NCI-H1092 (cell line): ENCODE results near the gene IL5.
"Not testable (repeated sequence)": the region's sequence is repeated elsewhere in the genome, so short reads cannot be mapped to it uniquely, and the experiment has no call there.

Experiments
- DNase-seq: peaks from one replicate; lab custom pipeline; 2025; lab: John Stamatoyannopoulos, UW

The IL5 gene

DNA sequence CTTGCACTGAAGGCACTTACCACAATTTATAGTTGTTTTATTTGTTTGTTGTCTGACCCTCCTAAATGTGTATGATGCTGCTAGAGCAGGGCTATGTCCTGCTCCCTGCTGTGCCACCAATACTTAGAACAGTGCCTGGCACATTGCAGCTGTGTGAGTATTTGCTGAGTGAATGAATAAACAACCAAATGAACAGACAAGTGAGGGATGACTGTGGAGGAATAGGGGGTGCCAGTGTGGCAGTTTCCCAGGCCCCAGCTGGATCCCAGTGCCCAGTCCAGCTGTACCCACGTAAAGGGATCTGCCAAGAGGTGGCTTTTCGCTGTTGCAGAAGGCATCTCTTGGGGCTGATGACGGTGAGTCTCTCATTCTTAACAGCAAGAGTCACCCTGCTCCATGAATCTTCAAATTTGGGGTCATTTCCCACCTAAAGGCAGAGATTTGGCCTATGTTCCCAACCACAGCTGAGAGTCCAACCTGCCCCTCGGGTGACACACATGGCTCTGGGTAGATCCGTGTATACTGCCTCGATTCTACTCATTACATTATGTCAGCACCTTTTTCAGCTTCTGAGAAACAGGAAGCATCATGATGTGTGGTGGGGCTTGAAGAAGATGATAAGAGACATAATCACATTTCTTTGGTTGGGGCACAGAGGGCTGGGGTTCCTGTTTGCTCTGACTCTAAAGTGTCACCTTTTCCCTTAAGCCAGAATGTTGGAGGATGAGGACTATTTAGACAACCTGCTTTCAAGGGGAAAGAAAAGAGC lies 14.3 kb downstream of the IL5 start:
- DNase-seq: no peak

DNA sequence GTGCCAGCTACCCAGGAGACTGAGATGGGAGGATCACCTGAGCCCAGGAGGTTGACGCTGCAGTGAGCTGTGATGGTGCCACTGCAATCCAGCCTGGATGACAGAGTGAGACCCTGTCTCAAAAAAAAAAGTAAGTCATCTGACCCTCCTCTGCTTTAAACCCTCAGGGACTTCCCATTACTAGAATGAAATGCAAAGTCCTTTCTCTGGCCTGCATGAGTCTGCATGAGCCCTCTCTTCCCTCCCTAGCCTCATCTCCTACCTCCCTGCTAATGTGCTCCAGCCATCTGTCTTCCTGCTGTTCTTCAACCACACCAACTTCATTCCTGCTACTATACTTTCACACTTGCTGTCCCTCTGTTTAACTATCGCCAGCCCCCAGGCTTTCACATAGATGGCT lies 15.3 kb downstream of the IL5 start:
- DNase-seq: no peak

DNA sequence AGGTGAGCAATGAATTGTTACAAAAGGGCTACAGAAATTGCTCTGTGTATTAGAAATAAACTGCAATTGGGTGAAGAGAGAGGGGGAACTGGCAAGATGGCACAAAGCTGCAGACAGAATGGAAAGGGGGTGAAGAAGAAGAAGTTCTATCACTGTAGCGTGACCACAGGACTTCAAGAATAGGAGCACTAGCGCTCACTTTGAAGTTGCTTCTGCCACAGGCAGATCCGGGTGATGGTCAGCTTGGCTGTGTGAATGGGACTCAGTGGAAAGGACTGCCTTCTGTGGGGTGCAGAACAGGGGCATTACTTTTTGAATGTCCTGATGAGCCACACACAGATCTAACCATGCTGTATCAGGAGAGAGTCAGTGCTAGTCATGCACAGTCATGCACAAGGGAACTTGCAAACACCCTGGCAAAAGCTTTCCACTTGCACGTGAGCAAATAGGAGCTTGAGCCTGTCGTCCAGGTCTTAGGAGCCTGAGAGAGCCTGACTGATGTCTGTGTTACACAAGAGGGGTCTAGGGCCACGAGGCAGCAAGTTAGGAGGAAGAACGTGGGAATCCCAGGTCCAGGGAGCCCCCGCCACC lies 16.3 kb downstream of the IL5 start:
- no peak for DNase-seq

DNA sequence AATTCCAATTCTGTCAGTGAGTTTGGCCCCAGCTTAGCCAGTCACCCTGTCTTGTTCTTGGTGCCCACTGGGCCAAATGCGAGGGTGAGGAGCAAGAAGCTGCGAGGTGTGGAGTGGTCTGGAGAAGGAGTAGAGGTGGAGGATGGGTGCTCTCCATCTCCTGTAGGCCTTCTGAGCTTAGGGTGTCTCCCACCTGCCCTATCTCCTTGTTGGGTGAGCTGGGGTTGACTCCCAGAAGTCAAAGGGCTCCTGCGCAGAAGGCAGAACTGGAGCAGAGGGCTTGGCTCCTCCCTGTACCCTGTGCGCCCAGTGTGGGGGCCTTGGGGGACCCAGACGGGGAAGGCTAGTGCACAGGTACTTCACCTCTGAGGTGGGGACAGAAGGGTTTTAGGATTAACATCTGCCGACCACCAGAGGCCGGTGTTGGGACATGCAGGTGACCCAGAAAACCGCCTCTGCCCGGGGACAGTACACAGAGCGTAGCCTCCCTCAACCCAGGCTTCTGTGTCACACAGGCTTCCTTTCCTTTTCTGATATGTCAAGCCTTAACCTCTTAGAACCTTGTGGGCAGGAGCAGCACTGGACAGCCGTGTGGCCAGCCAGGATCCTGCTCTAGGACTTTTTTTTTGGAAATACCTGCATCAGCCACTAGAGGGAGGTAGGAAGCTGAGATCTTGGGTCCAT lies 16.9 kb downstream of the IL5 start:
- DNase-seq: peak; percentile 4

DNA sequence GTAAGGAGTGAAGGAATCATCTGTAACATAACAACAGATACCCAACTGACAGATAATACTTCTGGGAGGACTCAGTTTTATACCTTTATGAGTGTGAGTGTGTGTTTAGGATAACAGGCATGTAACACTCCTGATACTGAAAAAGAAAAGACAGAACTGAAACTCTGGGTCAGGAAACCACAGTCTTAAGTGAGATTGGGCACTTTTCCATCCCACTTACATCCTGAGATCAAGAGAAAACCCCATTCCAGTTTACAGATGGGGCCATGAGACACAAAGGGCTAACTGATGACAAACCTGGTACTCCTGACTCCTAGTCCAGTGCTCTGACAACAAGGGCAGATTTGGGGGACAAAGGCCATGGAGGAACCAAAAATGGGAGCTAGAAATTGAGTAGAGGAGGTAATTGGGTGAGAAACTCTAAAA lies 18.0 kb downstream of the IL5 start:
- DNase-seq: no peak

DNA sequence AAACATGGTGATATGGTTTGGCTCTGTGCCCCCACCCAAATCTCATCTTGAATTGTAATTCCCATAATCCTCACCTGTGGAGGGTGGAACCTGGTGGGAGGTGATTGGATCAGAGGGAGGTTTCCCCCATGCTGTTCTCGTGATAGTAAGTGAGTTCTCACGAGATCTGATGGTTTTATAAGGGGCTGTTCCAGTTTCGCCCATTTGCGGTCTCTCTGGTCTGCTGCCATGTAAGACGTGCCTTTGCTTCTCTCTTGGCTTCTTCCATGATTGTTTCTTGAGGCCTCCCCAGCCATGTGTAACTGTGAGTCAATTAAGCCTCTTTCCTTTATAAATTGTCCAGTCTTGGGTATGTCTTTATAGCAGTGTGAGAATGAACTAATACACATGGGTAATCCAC lies 18.4 kb downstream of the IL5 start:
- not testable (repeated sequence) for DNase-seq

DNA sequence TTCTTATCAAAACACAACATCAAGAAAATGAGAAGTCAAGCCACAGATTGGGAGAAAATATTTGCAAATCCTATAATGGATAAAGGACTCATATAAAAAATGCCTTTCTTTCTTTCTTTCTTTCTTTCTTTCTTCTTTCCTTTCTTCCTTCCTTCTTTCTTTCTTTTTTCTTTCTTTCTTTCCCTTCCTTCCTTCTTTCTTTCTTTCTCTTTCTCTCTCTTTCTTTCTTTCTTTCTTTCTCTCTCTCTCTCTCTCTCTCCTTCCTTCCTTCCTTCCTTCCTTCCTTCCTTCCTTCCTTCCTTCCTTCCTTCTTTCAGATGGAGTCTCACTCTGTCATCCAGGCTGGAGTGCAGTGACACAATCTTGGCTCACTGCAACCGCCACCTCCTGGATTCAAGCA lies 21.3 kb downstream of the IL5 start:
- not testable (repeated sequence) for DNase-seq

DNA sequence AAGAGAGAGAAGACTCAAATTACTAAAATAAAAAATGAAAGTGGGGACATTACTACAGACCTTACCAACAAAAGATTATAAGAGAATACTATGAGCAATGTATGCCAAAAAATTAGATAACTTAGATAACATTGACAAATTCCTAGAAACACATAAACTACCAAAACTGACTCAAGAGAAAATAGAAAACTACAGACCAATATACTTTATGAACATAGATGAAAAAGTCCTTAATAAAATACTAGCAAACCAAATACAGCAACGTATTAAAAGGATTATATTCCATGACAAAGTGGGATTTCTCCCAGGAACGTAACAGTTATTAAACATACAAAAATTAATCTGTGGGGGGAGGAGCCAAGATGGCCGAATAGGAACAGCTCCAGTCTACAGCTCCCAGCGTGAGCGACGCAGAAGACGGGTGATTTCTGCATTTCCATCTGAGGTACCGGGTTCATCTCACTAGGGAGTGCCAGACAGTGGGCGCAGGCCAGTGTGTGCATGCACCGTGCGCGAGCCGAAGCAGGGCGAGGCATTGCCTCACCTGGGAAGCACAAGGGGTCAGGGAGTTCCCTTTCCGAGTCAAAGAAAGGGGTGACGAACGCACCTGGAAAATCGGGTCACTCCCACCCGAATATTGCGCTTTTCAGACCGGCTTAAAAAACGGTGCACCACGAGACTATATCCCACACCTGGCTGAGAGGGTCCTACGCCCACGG lies 29.5 kb downstream of the IL5 start:
- not testable (repeated sequence) for DNase-seq

DNA sequence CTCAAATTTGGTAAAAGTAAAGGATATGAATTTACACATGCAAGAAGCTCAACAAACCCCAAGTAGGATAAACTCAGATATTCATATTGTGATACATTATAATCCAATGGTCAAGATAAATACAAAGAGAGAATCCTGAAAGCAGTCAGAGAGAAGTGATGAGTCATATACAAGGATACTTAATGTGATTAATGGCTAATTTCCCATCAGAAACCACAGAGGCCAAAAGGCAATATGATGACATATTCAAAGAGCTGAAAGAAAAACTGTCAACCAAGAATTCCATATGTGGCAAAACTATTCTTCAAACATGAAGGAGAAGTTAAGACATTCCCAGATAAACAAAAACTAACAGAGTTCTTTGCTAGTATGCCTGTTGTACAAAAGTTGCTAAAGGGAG lies 33.2 kb downstream of the IL5 start:
- no peak for DNase-seq

DNA sequence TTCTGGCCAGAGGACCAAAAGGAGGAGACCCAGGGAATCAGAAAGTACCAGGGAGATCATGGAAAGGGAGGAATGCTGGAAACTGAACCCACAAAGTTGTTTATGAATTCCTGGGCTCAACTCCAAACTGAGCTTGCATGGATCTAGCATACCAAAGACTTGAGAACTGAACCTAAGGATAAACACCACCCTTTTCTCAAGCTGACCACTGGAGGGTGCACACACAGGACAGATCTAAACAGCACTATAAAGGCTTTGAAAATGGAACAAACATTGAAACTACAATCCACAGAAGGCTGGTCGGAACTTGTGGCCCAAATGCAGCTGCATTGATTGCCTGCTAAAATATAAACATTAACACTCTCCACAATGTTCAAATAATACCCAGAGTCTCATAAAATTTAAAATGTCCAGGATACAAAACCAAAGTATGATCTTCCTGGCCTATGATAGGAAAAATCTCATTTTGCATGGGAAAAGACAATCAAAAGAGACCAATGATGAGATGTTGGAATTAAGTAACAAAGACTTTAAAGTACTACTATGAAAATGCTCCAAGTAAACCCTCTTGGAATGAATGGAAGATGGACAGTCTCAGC lies 37.1 kb downstream of the IL5 start:
- no peak for DNase-seq

DNA sequence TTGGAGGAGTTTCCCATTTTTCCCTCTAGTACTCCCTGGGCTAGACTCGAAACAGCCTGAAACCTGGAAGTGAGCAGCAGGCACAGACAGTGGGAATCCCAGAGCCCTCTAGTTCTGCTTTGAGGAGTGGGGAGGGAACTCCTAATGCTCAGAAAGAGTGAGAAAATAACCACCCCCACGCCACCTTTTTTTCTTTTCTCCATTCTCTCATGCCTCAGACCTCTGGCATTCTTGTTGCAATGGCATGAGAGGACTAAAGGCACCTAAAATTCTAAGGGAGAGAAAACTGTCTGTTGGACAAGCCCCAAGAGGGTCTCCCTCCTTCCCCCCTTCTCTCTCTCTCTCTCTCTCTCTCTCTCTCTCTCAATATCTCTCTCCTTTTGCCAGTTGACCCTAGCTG lies 37.7 kb downstream of the IL5 start:
- DNase-seq: no peak

DNA sequence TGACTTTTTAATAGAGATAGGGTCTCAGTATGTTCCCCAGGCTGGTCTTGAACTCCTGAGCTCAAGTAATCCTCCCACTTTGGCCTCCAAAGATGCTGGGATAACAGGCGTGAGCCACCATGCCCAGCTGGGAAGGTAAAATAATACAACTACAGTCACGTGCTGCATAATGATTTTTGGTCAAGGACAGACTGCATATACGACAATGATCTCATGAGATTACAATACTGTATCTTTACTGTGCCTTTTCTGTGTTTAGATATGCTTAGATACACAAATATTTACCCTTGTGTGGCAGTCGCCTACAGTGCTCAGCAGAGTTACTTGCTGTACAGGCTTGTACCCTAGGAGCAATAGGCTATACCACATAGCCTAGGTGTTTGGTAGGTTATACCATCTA lies 38.6 kb downstream of the IL5 start:
- no peak for DNase-seq

DNA sequence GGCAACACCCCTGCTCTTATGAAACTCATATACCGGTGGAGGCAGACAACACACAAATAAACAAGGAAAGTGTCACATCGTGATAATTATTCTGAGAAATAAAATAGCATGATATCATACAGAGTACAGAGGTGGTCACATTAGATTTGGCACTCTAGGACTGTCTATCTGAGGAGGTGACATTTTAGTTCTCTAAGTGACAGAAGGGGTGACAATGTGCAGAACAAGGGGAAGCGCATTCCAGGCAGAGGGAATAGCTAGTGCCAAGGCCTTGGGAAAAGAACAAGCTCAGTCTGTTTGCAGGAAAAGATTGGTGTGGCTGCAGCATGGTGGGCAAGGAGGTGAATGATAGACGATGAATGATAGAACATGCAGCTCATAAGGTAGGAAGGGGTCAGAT lies 40.1 kb downstream of the IL5 start:
- DNase-seq: no peak

DNA sequence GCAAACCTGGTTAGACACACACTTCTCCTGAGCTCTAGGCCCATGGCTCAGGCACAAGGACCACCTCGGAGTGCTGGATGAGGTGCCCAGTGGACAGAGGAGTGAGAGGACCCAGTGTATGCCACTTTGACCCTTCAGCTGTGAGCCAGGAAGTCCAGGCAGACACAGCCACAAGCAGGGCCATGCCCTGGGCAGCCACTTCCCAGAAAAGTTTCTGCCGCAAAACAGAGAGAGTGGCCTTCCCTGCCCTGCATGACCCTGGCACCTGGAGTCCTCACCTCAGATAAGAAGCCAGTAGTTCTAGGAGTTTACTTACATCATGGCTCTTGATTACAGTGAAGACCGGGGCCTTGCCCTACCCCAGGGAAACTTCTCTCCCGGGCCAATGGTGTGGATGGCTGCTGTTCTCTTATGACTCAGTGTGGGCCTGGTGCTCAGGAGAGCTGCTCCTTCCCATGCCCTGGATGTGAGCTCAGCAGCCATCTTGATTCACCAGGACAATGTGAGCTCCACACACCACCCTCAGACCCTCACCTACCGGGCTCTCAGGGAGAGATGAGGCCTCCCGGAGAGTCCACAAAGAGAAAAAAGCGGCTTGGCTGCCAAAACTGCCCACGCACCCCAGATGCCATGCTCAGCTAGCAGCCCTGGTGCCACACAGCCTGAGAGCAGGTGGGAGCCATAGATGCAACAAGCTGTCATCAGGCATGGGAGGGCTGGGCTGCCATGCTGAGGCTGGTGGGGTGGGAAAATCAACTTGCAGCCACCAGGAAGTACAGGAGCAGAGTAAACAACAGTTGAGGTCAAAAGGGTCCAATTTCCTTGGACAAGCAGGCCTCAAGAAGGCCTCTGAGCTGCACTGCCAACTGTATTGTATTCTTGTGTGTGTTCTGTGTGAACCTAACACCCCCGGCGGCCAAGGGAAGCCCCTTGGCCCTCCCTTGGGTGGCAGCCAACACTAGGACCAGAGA lies 41.1 kb downstream of the IL5 start:
- DNase-seq: no peak

DNA sequence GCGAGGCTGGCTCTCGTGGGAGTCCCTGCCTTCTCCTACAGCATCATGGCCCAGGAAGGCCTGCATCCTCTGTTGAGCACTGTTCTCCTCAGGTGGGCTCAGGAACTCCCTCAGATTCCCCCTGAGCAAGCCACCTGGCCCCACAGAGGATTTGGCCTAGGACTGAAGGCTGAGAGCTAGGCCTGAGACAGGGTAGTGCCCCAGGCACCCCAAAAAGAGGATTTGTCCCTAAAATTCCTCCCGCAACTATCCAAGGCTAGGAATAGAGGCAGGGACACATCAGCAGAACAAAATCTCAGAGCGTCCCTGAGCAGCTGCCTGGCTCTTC lies 41.7 kb downstream of the IL5 start:
- no peak for DNase-seq

DNA sequence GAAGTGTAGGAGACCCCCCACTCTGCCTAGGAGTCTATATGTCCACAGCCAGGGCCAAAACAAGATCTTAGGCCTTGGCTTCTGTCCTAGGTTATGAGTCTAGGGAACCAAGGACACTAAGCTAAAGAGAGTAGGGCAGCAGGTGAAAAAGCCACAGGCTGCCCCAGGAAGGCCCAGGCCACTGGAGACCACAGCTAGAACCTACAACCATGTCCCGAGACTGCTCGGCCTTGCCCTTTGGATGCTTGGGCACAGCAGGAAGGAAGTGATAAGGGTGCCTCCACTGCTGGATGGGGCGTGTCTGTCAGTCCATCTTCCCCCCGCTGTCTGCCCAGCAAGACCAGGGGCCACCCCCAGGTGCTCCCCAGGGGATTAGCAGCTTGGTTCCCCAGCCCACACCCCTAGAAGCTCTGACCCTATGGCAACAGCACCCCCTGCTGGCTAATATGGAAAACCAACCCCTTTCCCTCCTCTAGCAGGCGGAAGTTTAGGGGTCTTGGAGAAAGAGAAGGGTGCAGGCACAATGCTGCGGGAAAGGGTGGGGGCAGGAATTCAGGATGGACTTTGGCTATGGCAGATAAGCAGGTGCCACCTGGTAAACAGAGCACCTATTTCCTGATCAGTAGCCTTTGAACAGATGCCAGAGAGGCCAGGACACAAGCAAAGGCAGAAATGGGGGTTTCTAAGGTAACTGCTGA lies 42.2 kb downstream of the IL5 start:
- DNase-seq: peak; percentile 39

DNA sequence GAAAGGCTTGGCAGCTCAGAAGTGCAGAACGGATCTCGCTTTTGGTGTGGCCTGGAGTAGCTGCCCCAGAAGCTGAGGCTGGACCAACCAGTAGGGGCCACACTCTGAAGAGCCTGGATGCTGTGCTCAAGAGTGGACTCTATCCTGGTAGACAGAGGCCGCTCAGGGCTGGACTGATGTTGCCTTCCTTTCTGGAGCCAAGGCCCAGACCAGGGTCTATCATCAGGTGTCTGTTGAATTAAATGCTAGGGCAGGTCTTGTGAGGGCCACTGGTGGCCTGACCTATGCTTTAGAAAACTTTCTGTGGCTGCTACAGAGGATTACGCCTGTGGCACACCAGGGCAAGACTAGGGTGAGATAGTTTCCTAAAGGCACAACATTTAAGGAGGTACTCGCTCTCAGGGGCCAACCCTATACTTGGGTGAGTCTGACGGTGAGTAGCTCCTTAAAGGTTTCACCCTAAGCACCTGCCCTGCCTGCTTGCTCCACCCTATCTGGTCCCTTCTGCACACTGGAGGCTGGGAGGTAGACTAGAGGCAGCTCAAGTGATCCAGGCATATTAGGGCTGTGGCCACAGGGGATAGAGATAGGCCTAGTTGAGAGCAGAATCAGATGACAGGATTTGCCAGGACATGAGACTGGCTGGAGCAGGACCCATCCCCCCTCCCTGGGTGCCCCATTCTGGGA lies 42.9 kb downstream of the IL5 start:
- no peak for DNase-seq

DNA sequence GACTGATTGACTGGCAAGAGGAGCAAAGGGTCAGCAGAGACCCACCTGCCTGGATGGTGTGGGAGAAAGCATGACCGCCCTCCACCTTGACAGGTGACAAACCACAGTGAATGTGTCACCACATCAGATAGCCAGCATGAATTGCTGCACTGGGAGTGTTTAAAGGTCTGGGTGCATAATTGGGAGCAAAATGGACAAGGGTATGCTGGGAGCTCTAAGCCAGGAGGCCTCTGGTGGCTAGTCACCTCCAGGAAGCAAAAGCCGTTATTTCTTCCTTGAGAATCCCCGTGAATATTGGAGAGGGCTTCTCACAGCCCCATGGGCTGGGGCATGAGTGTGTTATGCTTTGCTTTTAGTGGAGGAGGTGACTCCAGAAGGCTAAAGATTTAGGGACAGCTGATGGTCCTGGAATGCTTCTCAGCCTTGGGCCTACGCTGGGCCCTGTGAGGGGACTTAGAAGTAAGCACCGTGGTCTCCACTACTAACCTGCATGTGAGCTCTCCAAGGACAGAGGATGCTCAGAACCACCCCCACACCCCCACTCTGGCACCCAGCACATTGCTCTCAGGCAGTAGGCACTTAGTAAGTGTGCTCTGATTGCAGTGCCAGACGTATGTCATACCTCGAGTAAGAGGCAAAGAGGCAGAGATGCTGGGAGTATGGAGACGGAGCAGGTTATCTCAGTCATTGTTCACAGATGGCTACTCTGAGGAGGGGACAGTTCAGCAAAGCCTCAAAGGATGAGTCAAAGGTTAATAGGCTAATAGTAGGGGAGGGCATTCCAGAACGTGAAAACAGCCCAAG lies 43.7 kb downstream of the IL5 start:
- no peak for DNase-seq

DNA sequence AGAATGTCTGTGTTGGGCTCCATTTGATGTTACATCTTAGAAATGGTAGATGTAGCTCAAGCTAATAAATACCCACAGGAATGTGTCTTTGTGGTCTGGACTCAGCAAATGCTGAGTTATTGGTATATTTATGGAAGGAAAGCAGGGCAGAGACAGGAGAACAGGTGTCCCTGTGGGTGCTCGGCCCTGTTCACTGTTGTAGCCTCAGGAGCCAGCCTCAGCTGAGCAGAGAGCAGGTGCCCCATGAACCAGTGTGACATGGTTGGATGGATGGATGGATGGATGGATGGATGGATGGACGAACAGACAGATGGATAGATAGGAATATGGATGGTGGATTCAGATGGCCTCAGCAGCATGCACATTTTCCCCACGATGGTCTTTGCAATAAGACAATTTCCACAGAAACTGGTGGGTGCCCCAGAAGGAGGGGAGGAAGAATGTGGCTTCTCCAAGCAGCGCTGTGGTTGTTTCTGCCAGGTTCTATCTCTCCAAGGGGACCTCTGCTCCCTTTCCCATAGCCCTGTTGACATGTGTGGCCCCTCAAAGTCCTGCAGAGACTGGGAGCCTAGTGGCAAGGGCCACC lies 44.5 kb downstream of the IL5 start:
- DNase-seq: no peak
